SK-N-SH (cell line): ENCODE measurements around the gene NT5C1B.

Experiments
- CTCF ChIP-seq: fragments of 200-600 bp; sonication (generic); IDR thresholded peaks from 2 replicates; pipeline ENCODE4 v1.6.1; 2017; ENCODE audit warnings: antibody characterized with exemption, mild to moderate bottlenecking, moderate library complexity
- EZH2phosphoT487 ChIP-seq: fragments of 200-600 bp; sonication (generic); IDR thresholded peaks from 2 replicates; pipeline ENCODE4 v1.6.1; 2017; ENCODE audit warnings: low read depth, mixed run types, mild to moderate bottlenecking, antibody characterized with exemption, moderate library complexity, borderline replicate concordance
- MAX ChIP-seq: IDR thresholded peaks from 2 replicates; pipeline ENCODE4 v1.4.0; 2012; ENCODE audit warnings: low read depth
- POLR2AphosphoS5 ChIP-seq: IDR thresholded peaks from 2 replicates; pipeline ENCODE4 v1.6.1; 2012; ENCODE audit warnings: low read depth, low read length
- RAD21 ChIP-seq: IDR thresholded peaks from 2 replicates; pipeline ENCODE4 v1.6.1; 2012; ENCODE audit warnings: mild to moderate bottlenecking, low read length
- SIN3A ChIP-seq: IDR thresholded peaks from 2 replicates; pipeline ENCODE4 v1.6.1; 2012; ENCODE audit warnings: low read depth, mild to moderate bottlenecking, low read length, moderate library complexity, borderline replicate concordance
- TF ChIP-seq, protein P1 (sequence below): IDR thresholded peaks from 2 replicates; pipeline ENCODE4 v1.6.1; 2012; ENCODE audit warnings: mild to moderate bottlenecking, low read depth, low read length, moderate library complexity

GRCh38 chr2:18630941-18631340 lies 41.6 kb upstream of the NT5C1B start:
- TF ChIP-seq MAX, result no peak
- TF ChIP-seq RAD21, result no peak
- no peak for TF ChIP-seq CTCF
- TF ChIP-seq SIN3A, result no peak
- no peak for TF ChIP-seq POLR2AphosphoS5
- TF ChIP-seq EZH2phosphoT487, result no peak
- TF ChIP-seq, protein P1, sequence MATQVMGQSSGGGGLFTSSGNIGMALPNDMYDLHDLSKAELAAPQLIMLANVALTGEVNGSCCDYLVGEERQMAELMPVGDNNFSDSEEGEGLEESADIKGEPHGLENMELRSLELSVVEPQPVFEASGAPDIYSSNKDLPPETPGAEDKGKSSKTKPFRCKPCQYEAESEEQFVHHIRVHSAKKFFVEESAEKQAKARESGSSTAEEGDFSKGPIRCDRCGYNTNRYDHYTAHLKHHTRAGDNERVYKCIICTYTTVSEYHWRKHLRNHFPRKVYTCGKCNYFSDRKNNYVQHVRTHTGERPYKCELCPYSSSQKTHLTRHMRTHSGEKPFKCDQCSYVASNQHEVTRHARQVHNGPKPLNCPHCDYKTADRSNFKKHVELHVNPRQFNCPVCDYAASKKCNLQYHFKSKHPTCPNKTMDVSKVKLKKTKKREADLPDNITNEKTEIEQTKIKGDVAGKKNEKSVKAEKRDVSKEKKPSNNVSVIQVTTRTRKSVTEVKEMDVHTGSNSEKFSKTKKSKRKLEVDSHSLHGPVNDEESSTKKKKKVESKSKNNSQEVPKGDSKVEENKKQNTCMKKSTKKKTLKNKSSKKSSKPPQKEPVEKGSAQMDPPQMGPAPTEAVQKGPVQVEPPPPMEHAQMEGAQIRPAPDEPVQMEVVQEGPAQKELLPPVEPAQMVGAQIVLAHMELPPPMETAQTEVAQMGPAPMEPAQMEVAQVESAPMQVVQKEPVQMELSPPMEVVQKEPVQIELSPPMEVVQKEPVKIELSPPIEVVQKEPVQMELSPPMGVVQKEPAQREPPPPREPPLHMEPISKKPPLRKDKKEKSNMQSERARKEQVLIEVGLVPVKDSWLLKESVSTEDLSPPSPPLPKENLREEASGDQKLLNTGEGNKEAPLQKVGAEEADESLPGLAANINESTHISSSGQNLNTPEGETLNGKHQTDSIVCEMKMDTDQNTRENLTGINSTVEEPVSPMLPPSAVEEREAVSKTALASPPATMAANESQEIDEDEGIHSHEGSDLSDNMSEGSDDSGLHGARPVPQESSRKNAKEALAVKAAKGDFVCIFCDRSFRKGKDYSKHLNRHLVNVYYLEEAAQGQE, result no peak
